K562 (cell line): Measurements from ENCODE around the gene EPB41L4B. TPM values are rescaled to one million over a fixed set of nuclear protein-coding genes. Genes with fewer than 3 reads are reported as not detected.
A peak's percentile ranks its signal among the peaks of the same experiment; 100 is the strongest.

ENCODE experiments used
- ATAC-seq: fragments of 200-7000 bp; cut with Tn5 transposase; 3 replicates; pipeline ENCODE4 v1.9.1; 2020; ENCODE audit warnings: moderate library complexity
- BruUV-seq: library from RNA; stranded (reverse); fragments of 400-500 nt; replicated peaks from 2 replicates; lab custom pipeline; 2021; lab: Mats Ljungman, UMichigan
- CTCF ChIA-PET: fragments of 300-600 bp; formaldehyde crosslinking; extraction: SDS; loops from one replicate; lab custom pipeline; 2021; ENCODE audit warnings: low intra/inter-chr PET ratio; lab: Yijun Ruan, JAX
- POLR2A ChIA-PET: fragments of 300-600, 350-650 bp; sonication (Branson Sonifier 250); formaldehyde crosslinking; extraction: SDS; loops from one replicate; lab custom pipeline; 2021; ENCODE audit warnings: antibody characterized with exemption, inconsistent platforms; lab: Yijun Ruan, JAX
- DNase-seq, 4 experiments: peaks; one replicate each; pipeline versions ENCODE4 v3.0.0 to v3.0.0-alpha.2; 2011 to 2018; ENCODE audit warnings: low spot score in 3 of 4, mixed read lengths in 3 of 4; ENCODE audit errors: extremely low read depth in 1 of 4
- FAIRE-seq: peaks from 2 replicates; lab custom pipeline; 2011; peaks lifted over from hg19 to GRCh38; lab: Jason Lieb, UNC
- H2AFZ ChIP-seq: 2 replicates; pipeline ENCODE4 v1.6.0; 2011; ENCODE audit warnings: low read depth, low read length, control low read depth, inconsistent platforms
- H3K27ac ChIP-seq: fragments of 200-600 bp; 3 replicates; pipeline ENCODE4 v1.8.0; 2011; ENCODE audit warnings: low read depth, mild to moderate bottlenecking, control low read depth, inconsistent platforms, low read length, moderate library complexity, mixed read lengths; ENCODE audit errors: extremely low read depth
- H3K27me3 ChIP-seq, 2 experiments: fragments of 300-600 bp in 1 of 2; 2 replicates in 1 of 2; 3 replicates in 1 of 2; pipeline versions ENCODE4 v1.6.0 to v1.8.0; 2011; ENCODE audit warnings: inconsistent platforms in 2 of 2, low read length in 2 of 2, mild to moderate bottlenecking in 1 of 2, mixed read lengths in 1 of 2, moderate library complexity in 1 of 2; ENCODE audit not compliant: control insufficient read depth in 2 of 2, insufficient read depth in 2 of 2
- H3K36me3 ChIP-seq: fragments of 300-600 bp; 3 replicates; pipeline ENCODE4 v1.8.0; 2011; ENCODE audit warnings: mild to moderate bottlenecking, low read length, inconsistent platforms; ENCODE audit not compliant: control insufficient read depth, insufficient read depth
- H3K4me1 ChIP-seq, 2 experiments: fragments of 200-600 bp in 1 of 2; replicated peaks in 1 of 2; 2 replicates in 1 of 2; 3 replicates in 1 of 2; pipeline versions ENCODE4 v1.5.1 to v1.8.0; 2011; ENCODE audit warnings: inconsistent platforms in 2 of 2, low read length in 2 of 2, mild to moderate bottlenecking in 1 of 2, mixed read lengths in 1 of 2, moderate library complexity in 1 of 2; ENCODE audit not compliant: control insufficient read depth in 2 of 2, insufficient read depth in 2 of 2
- H3K4me2 ChIP-seq: 2 replicates; pipeline ENCODE4 v1.6.1; 2011; ENCODE audit warnings: low read length, control low read depth, inconsistent platforms, mixed read lengths; ENCODE audit not compliant: insufficient read depth
- H3K4me3 ChIP-seq: fragments of 200-600 bp; sonication (generic), shearing (Covaris generic); 2 replicates; pipeline ENCODE4 v1.5.1; 2016; ENCODE audit warnings: control low read depth, inconsistent platforms
- H3K79me2 ChIP-seq: fragments of 200-600 bp; 3 replicates; pipeline ENCODE4 v1.8.0; 2011; ENCODE audit warnings: low read length, inconsistent platforms; ENCODE audit not compliant: control insufficient read depth, insufficient read depth
- H3K9ac ChIP-seq, 2 experiments: 2 replicates each; pipeline versions ENCODE4 v1.6.0 to v1.6.1; 2011; ENCODE audit warnings: low read depth in 2 of 2, low read length in 2 of 2, control low read depth in 1 of 2, inconsistent platforms in 1 of 2, mild to moderate bottlenecking in 1 of 2, mixed read lengths in 1 of 2; ENCODE audit not compliant: insufficient read depth in 1 of 2
- H3K9me1 ChIP-seq: one replicate; pipeline ENCODE4 v1.6.0; 2011; ENCODE audit warnings: inconsistent platforms, mild to moderate bottlenecking, low read length, moderate library complexity; ENCODE audit not compliant: control insufficient read depth, insufficient read depth
- H3K9me3 ChIP-seq: replicated peaks from 2 replicates; pipeline ENCODE4 v1.5.1; 2011; ENCODE audit warnings: low read depth, low read length, inconsistent platforms; ENCODE audit not compliant: control insufficient read depth, insufficient read depth
- H4K20me1 ChIP-seq: replicated peaks from 2 replicates; pipeline ENCODE4 v1.6.1; 2011; ENCODE audit warnings: low read length, inconsistent platforms, mixed read lengths; ENCODE audit not compliant: control insufficient read depth, insufficient read depth
- HDAC2 ChIP-seq: fragments of 450-650 bp; IDR thresholded peaks from 2 replicates; pipeline ENCODE4 v1.6.1; 2016; ENCODE audit warnings: mild to moderate bottlenecking
- HNRNPUL1 ChIP-seq: fragments of 200-400 bp; formaldehyde crosslinking; IDR thresholded peaks from 2 replicates; pipeline ENCODE4 v1.6.1; 2017; ENCODE audit warnings: low read length
- MYBL2 ChIP-seq, 2 experiments: fragments of 450-650 bp in 1 of 2; sonication (generic) in 1 of 2; formaldehyde crosslinking in 1 of 2; IDR thresholded peaks; 2 replicates each; pipeline versions ENCODE4 v1.6.1 to v1.8.1; 2017 to 2022; ENCODE audit warnings: borderline replicate concordance in 1 of 2, inconsistent platforms in 1 of 2, low read depth in 1 of 2, mild to moderate bottlenecking in 1 of 2, missing genetic modification reagents in 1 of 2, moderate library complexity in 1 of 2
- NCOA1 ChIP-seq: fragments of 450-650 bp; IDR thresholded peaks from 2 replicates; pipeline ENCODE4 v1.6.1; 2016; ENCODE audit warnings: low read depth
- RBBP5 ChIP-seq: fragments of 200-600 bp; sonication (generic); IDR thresholded peaks from 2 replicates; pipeline ENCODE4 v1.6.1; 2012; ENCODE audit warnings: borderline replicate concordance, mild to moderate bottlenecking, low read length, control low read depth, inconsistent platforms; ENCODE audit not compliant: insufficient read depth, poor library complexity, severe bottlenecking
- RFX1 ChIP-seq: fragments of 450-650 bp; IDR thresholded peaks from 2 replicates; pipeline ENCODE4 v1.6.1; 2016; ENCODE audit warnings: mild to moderate bottlenecking, moderate library complexity
- RHOXF2B ChIP-seq: fragments of 250-450 bp; sonication (Bioruptor Pico); conservative IDR thresholded peaks from 2 replicates; pipeline ENCODE4 v1.5.1; 2021
- TAF15 ChIP-seq: fragments of 200-400 bp; formaldehyde crosslinking; IDR thresholded peaks from 2 replicates; pipeline ENCODE4 v1.6.1; 2017; ENCODE audit warnings: mild to moderate bottlenecking, low read depth, low read length, moderate library complexity
- TCF7L2 ChIP-seq: fragments of 150-350 bp; IDR thresholded peaks from 2 replicates; pipeline ENCODE4 v1.6.1; 2016; ENCODE audit warnings: low read depth, mild to moderate bottlenecking, low read length, moderate library complexity
- ZNF146 ChIP-seq: IDR thresholded peaks from one replicate; pipeline ENCODE4 v1.6.1; 2018; ENCODE audit warnings: missing compliant biosample characterization; ENCODE audit not compliant: unreplicated experiment
- ZNF561 ChIP-seq: fragments of 450-650 bp; formaldehyde crosslinking; conservative IDR thresholded peaks from 2 replicates; pipeline ENCODE4 v1.4.0; 2020; ENCODE audit warnings: mild to moderate bottlenecking, moderate library complexity
- WGBS: fragments of 100-300 bp; shearing (Covaris generic); methylation state at CpG from one replicate; pipeline ENCODE4 v1.1.6; 2016; ENCODE audit warnings: low coverage, mixed read lengths; ENCODE audit not compliant: insufficient coverage; ENCODE audit errors: missing lambda C conversion rate; 5-methylcytosine and 5-hydroxymethylcytosine counted together
- in situ Hi-C: fragments of 300-500 bp; cut with MboI; formaldehyde crosslinking; loops from 4 replicates; pipeline ENCODE4 v1.15.0; 2018; ENCODE audit warnings: inconsistent platforms, mixed read lengths
- intact Hi-C: fragments of 100-400 bp; cut with micrococcal nuclease; formaldehyde crosslinking; loops from 2 replicates; pipeline ENCODE4 v1.14.2; 2022
- polyA plus RNA-seq, 8 experiments: library from polyadenylated mRNA; depleted of rRNA in 4 of 8; stranded (reverse) in 5 of 8; unstranded in 3 of 8; fragments of >200 nt; fragmentation: Nextera tagmentation in 2 of 8; fragmentation: Illumina TruSeq in 1 of 8; extraction: Ambion mirVana in 2 of 8; extraction: Trizol in 1 of 8; gene quantifications; 2 replicates each; pipeline versions ENCODE4 v1.2.1 to v1.2.3, GENCODE V29; 2011 to 2014; ENCODE audit warnings: inconsistent platforms in 1 of 8, missing spikeins in 1 of 8
- total RNA-seq, 7 experiments: library from RNA; depleted of rRNA in 6 of 7; stranded (reverse); fragments of >200 nt in 6 of 7; fragmentation: Illumina TruSeq in 2 of 7; extraction: Trizol in 2 of 7; gene quantifications; 2 replicates each; pipeline versions ENCODE4 v1.2.1 to v1.2.3, GENCODE V29; 2011 to 2021; ENCODE audit warnings: low replicate concordance in 1 of 7

EPB41L4B gene
- total and polyA plus RNA-seq, 9 of the 15 experiments (the other 6 are each of a cell fraction or from before 2014, with no cell fraction given), result 0.09 to 0.38 (median 0.21) TPM

- TF ChIP-seq RBBP5 (no peak), HDAC2 (no peak), MYBL2 (IDR thresholded peaks at IDR 0.05; ENCODE audit: low read depth) (no peak), MYBL2 (CRISPR knock-in tag; IDR thresholded peaks at IDR 0.05; ENCODE audit: borderline replicate concordance) (no peak)
Measured at GRCh38 chr9:109252291-109252690, 68.6 kb downstream of the EPB41L4B start (continued).

GRCh38 chr9:109251776-109252106 lies 69.1 kb downstream of the EPB41L4B start:
- Histone ChIP-seq H3K9ac (no peak overlapping the region), H3K4me2 (peak overlapping the region; percentile 18; the same call in 1 of the 2 replicates), H3K9me3 (no peaks in the 10 kb centered on the region), H3K4me1 (peaks cover 0 to 2% of the 10 kb centered on the region in 2 experiments; a peak in 2 of 5 replicates), H3K9me1 (no peaks in the 10 kb centered on the region), H3K36me3 (no peaks in the 10 kb centered on the region), H3K27me3 (peaks cover 44 to 45% of the 10 kb centered on the region in 2 experiments), H3K27ac (no peak overlapping the region), H2AFZ (no peak overlapping the region), H3K4me3 (no peak overlapping the region), H3K79me2 (no peaks in the 10 kb centered on the region), H4K20me1 (no peaks in the 10 kb centered on the region)
- ChIA-PET POLR2A (interaction anchor here (0.6 to 1.9 kb wide), 3 partner anchors 7 to 101 kb away, joined by 4 read pairs; no protein-coding TSS in a partner anchor), CTCF (no interaction called here)
- ATAC-seq (no peak), FAIRE-seq (no peak), DNase-seq (no peak)
- intact Hi-C loops, result no loop called here
- in situ Hi-C loops, result no loop called here
- TF ChIP-seq RFX1 (no peak), TCF7L2 (no peak), ZNF561 (CRISPR knock-in tag) (no peak), HNRNPUL1 (no peak), ZNF146 (CRISPR knock-in tag) (no peak), RHOXF2B (CRISPR knock-in tag) (no peak), TAF15 (no peak), NCOA1 (no peak)
- WGBS, result 2% methylated on average over 5 of the region's 5 CpGs
- no TSS peak for BruUV-seq
